GM12801 (cell line): ENCODE measurements around the gene PPP2R5E.

Source experiments
- TF ChIP-seq, protein P1 (sequence below): IDR thresholded peaks from one replicate; pipeline ENCODE4 v1.5.1; 2011; ENCODE audit warnings: control low read depth; ENCODE audit not compliant: insufficient read length; ENCODE audit errors: extremely low read depth

The PPP2R5E gene

GRCh38 chr14:63478010-63478409 lies 65.2 kb downstream of the PPP2R5E start:
- TF ChIP-seq, protein P1, sequence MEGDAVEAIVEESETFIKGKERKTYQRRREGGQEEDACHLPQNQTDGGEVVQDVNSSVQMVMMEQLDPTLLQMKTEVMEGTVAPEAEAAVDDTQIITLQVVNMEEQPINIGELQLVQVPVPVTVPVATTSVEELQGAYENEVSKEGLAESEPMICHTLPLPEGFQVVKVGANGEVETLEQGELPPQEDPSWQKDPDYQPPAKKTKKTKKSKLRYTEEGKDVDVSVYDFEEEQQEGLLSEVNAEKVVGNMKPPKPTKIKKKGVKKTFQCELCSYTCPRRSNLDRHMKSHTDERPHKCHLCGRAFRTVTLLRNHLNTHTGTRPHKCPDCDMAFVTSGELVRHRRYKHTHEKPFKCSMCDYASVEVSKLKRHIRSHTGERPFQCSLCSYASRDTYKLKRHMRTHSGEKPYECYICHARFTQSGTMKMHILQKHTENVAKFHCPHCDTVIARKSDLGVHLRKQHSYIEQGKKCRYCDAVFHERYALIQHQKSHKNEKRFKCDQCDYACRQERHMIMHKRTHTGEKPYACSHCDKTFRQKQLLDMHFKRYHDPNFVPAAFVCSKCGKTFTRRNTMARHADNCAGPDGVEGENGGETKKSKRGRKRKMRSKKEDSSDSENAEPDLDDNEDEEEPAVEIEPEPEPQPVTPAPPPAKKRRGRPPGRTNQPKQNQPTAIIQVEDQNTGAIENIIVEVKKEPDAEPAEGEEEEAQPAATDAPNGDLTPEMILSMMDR, result no peak

DNA sequence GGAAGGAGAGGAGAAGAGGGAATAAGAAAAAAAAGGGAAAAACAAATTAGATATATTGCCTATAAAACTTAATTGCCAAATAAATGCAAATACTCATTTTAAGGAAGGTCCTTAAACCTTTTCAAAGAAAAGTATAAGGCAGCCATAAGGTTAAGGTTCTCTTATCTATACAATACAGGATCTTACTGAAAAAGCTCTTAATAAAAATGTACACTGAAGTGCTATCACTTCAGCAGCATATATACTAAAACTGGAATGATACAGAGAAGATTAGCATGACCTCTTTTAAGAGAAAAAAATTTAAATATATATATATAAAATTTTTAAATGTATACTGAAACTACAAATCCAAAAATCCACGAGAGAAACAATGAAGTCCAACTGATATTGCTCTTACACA lies 65.6 kb downstream of the PPP2R5E start:
- TF ChIP-seq, protein P1, result no peak

DNA sequence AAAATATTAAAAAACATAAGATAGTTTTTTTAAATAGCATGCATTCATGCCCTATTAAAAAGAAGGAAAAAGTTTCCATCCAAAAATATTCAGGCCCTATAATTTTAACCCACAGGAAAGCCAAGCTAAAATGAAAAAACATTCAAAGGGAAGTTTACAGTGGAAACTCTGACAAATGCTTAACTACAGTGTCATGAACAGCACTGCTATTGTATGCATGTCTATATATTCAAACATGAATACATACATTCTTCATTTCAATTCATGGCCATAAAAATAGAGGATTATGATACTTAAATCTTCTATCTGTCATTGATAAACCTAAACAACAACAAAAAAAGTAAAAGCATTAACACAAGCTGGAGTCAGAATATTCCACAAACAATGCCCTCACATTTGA lies 67.4 kb downstream of the PPP2R5E start:
- TF ChIP-seq, protein P1, result no peak

DNA sequence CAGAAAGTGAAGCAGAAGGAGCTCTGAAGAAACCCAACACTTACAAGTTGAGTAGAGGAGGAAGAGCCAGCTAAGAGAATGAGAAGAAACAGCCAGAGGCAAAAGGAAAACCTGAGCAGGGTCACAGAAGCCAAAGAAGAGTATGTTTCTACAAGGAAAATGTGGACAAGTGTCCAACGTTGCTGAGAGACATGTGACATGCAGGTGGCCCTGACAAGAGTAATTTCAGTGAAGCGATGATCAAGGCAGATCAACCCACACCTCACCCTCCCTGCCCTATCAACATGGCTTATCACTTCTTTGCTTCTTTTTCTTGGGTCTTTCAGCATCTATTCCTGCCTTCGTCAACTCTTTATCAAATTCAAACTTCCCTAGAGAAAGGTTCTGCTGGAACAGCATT lies 68.3 kb downstream of the PPP2R5E start:
- TF ChIP-seq, protein P1, result no peak

GRCh38 chr14:63474111-63474510 lies 69.1 kb downstream of the PPP2R5E start:
- TF ChIP-seq, protein P1, result no peak

- TF ChIP-seq, protein P1, result no peak
These were observed 70.0 kb downstream of the PPP2R5E start for GRCh38 chr14:63472986-63473788.

DNA sequence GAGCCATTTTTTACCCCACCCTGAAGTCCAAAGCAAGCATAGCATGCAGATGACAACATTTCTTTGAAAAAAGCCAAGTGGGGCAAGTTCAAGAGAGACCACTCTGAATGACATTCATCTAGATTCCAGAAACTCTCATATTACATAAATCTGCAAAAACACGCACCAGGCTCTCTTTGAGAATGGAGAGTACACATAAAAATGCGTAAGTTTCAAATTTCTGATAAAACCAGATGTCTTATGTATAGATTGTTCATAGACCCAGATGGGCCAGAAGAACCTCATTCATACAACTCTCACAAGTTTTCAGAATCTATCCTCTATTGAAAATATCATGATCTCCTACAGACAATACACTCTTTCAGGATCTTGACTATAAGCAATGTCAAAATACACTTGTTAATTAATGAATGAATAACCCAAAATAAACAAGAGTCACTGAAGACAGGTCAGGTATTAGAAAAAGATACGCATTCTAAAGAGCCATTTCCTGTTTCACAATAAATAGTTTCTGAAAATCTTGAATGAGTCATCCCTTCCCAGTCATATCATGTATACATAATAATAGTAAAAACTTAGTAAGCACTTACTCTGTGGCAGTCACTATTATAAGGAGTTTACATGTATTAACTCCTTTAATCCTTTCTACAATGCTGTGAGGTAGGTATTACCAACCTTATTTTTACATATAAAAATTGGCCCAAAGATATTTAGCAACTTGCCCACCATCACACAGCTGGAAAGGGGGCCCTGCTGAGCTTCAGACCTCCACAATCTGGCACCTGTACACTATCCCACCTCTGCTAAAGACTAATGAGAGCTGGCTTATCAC lies 72.0 kb downstream of the PPP2R5E start:
- TF ChIP-seq, protein P1, result no peak
